PC-9 (cell line): ENCODE measurements around the gene CBLB. TPM values are rescaled to one million over a fixed set of nuclear protein-coding genes. Genes with fewer than 3 reads are reported as not detected.

Experiments used
- BruUV-seq: library from RNA; stranded (reverse); fragments of 400-500 nt; replicated peaks from 2 replicates; lab custom pipeline; 2021; lab: Mats Ljungman, UMichigan
- CTCF ChIA-PET: fragments of 300-600 bp; sonication (Branson Sonifier 250); formaldehyde crosslinking; loops from one replicate; lab custom pipeline; 2022; ENCODE audit warnings: antibody characterized with exemption; lab: Charles Lee
- POLR2A ChIA-PET: fragments of 300-600 bp; sonication (Branson Sonifier 250); formaldehyde crosslinking; loops from one replicate; lab custom pipeline; 2022; ENCODE audit warnings: antibody characterized with exemption; ENCODE audit not compliant: unreplicated experiment; lab: Charles Lee
- DNase-seq, 2 experiments: peaks; one replicate each; pipeline versions ENCODE4 v3.0.0 to v3.0.0-alpha.2; 2015 to 2022; ENCODE audit warnings: mixed read lengths in 1 of 2
- H2AFZ ChIP-seq: fragments of 200-600 bp; sonication (generic); 2 replicates; pipeline ENCODE4 v1.8.1; 2017; ENCODE audit warnings: antibody characterized with exemption
- H3F3A ChIP-seq: fragments of 200-600 bp; sonication (generic); 2 replicates; pipeline ENCODE4 v1.8.1; 2017; ENCODE audit warnings: antibody characterized with exemption, mild to moderate bottlenecking, low read depth; ENCODE audit not compliant: insufficient read depth
- H3K27ac ChIP-seq: fragments of 200-600 bp; sonication (generic); 2 replicates; pipeline ENCODE4 v1.6.1; 2016; ENCODE audit warnings: mixed run types
- H3K27me3 ChIP-seq: fragments of 200-600 bp; sonication (generic); 2 replicates; pipeline ENCODE4 v1.6.1; 2016; ENCODE audit warnings: low read depth, mixed run types; ENCODE audit not compliant: insufficient read depth
- H3K36me3 ChIP-seq: fragments of 200-600 bp; sonication (generic); 2 replicates; pipeline ENCODE4 v1.6.1; 2016; ENCODE audit warnings: low read depth, mixed run types
- H3K4me1 ChIP-seq: fragments of 200-600 bp; sonication (generic); replicated peaks from 2 replicates; pipeline ENCODE4 v1.6.1; 2016; ENCODE audit warnings: mixed run types; ENCODE audit not compliant: insufficient read depth
- H3K4me2 ChIP-seq: fragments of 200-600 bp; sonication (generic); 2 replicates; pipeline ENCODE4 v1.6.1; 2017; ENCODE audit warnings: mixed run types
- H3K4me3 ChIP-seq: fragments of 200-600 bp; sonication (generic); 2 replicates; pipeline ENCODE4 v1.6.1; 2016; ENCODE audit warnings: mixed run types
- H3K79me2 ChIP-seq: fragments of 200-600 bp; sonication (generic); 2 replicates; pipeline ENCODE4 v1.6.1; 2017; ENCODE audit warnings: low read depth, mixed run types
- H3K9me2 ChIP-seq: fragments of 200-600 bp; sonication (generic); 2 replicates; pipeline ENCODE4 v1.8.1; 2017; ENCODE audit warnings: mild to moderate bottlenecking; ENCODE audit not compliant: insufficient read depth
- H3K9me3 ChIP-seq: fragments of 200-600 bp; sonication (generic); 2 replicates; pipeline ENCODE4 v1.8.1; 2016; ENCODE audit warnings: low read depth; ENCODE audit not compliant: insufficient read depth
- H4K20me1 ChIP-seq: fragments of 200-600 bp; sonication (generic); 2 replicates; pipeline ENCODE4 v1.8.1; 2017; ENCODE audit not compliant: insufficient read depth
- EZH2 ChIP-seq: fragments of 200-600 bp; sonication (generic); IDR thresholded peaks from 2 replicates; pipeline ENCODE4 v1.8.0; 2017; ENCODE audit warnings: antibody characterized with exemption, low read depth
- intact Hi-C: fragments of 100-400 bp; cut with micrococcal nuclease; formaldehyde crosslinking; loops from one replicate; pipeline ENCODE4 v1.10.0; 2022; ENCODE audit not compliant: unreplicated experiment
- total RNA-seq: library from RNA; stranded (reverse); gene quantifications from 2 replicates; pipeline ENCODE4 v1.2.3, GENCODE V29; 2021
- TF ChIP-seq, protein P1 (sequence below): fragments of 200-600 bp; sonication (generic); conservative IDR thresholded peaks from 2 replicates; pipeline ENCODE4 v1.6.1; 2017; ENCODE audit warnings: mixed run types, antibody characterized with exemption, mild to moderate bottlenecking, moderate library complexity

Gene CBLB
- total RNA-seq, 1 experiment from 2014 or later, result 44.0 TPM

DNA sequence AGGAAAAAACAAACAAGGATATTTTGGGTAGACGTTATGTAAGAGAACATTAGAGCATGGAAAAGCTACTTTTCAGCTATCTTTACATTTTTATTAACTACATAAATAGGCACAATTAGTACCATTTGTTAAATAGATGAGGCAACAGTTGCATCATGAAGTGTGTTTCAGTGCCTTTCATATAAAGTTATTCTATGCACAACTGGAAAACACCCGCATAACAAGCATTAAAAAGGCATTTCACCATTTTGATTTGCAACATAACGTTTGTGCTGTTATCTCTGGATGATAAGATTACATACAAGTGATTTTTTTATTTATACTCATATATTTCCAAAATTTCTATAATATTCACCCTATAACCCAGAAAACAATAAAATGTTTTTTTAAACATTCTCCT is 69.5 kb downstream of the CBLB start:
- Histone ChIP-seq H3K4me3 (no peak overlapping the region), H3F3A (no peaks in the 10 kb centered on the region), H3K36me3 (no peaks in the 10 kb centered on the region), H3K9me3 (no peaks in the 10 kb centered on the region), H3K27me3 (no peaks in the 10 kb centered on the region), H2AFZ (no peak overlapping the region), H3K27ac (no peak overlapping the region), H4K20me1 (no peaks in the 10 kb centered on the region), H3K9me2 (no peaks in the 10 kb centered on the region), H3K4me2 (no peak overlapping the region), H3K79me2 (no peaks in the 10 kb centered on the region), H3K4me1 (no peaks in the 10 kb centered on the region)
- TF ChIP-seq, protein P1, sequence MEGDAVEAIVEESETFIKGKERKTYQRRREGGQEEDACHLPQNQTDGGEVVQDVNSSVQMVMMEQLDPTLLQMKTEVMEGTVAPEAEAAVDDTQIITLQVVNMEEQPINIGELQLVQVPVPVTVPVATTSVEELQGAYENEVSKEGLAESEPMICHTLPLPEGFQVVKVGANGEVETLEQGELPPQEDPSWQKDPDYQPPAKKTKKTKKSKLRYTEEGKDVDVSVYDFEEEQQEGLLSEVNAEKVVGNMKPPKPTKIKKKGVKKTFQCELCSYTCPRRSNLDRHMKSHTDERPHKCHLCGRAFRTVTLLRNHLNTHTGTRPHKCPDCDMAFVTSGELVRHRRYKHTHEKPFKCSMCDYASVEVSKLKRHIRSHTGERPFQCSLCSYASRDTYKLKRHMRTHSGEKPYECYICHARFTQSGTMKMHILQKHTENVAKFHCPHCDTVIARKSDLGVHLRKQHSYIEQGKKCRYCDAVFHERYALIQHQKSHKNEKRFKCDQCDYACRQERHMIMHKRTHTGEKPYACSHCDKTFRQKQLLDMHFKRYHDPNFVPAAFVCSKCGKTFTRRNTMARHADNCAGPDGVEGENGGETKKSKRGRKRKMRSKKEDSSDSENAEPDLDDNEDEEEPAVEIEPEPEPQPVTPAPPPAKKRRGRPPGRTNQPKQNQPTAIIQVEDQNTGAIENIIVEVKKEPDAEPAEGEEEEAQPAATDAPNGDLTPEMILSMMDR, result no peak
- TF ChIP-seq EZH2, result no peak
- DNase-seq, result no peak
- BruUV-seq, result no TSS peak
- intact Hi-C loops, result no loop called here
- ChIA-PET POLR2A (no interaction called here), CTCF (no interaction called here)

DNA sequence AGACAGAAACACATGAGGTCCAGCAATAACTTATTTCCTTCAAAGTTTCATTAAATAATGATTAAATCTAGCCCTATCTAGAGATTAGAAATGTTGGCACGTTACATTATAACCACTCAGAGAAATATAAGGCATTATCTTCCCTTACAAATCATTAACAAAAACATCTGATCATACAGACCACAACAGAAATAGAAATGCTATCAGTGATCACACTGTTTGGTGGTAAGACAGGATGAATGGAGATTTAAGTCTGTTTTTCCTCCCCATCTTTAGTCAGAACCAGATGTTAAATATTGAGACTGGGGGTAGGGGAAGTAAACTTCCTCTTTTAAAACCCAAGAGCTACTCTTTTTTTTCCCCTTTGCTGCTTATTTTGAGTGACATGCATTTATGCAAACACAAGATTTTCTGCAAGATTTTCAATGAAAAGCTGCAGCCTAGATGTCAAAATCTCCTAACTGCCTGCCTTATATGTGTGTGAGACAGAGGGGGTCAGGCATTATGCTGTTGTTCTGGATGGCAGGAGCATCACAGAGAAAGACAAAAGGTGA is 70.4 kb downstream of the CBLB start:
- POLR2A ChIA-PET, result no interaction called here
- intact Hi-C loops, result no loop called here
- H3K79me2 ChIP-seq, result no peaks in the 10 kb centered on the region

DNA sequence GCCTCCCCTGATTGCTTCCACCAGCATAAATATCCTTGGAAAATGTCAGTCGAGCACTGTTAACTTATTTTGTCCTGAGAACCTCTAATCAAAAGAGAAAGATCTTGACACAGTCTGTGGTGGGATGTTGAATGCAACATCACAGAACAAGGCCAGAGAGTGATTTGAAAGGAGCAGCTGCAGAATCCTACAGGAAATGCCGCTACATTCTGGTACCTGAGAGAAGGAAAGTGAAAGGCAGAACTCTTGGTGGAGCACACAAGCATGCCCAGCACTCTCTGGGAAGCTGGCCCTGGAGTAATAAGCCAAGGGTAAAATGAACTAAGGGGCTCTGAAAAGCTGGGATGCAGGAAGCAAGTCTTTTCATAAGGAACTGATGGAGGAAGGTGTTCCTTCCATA is 75.8 kb downstream of the CBLB start:
- Histone ChIP-seq H3K9me3 (no peaks in the 10 kb centered on the region), H3K27ac (no peak overlapping the region), H3K4me1 (no peaks in the 10 kb centered on the region), H3K36me3 (no peaks in the 10 kb centered on the region), H4K20me1 (no peaks in the 10 kb centered on the region; the same call in 1 of the 2 replicates), H3F3A (no peaks in the 10 kb centered on the region), H2AFZ (no peak overlapping the region), H3K27me3 (no peaks in the 10 kb centered on the region), H3K4me2 (no peak overlapping the region), H3K9me2 (no peaks in the 10 kb centered on the region; the same call in 1 of the 2 replicates), H3K79me2 (no peaks in the 10 kb centered on the region), H3K4me3 (no peak overlapping the region)
- BruUV-seq, result no TSS peak
- ChIA-PET CTCF (no interaction called here), POLR2A (no interaction called here)
- intact Hi-C loops, result no loop called here
- DNase-seq, result no peak
- TF ChIP-seq, protein P1, result no peak
- no peak for TF ChIP-seq EZH2

More for the DNA sequence above, 70.4 kb downstream of the CBLB start:
- CTCF ChIA-PET, result no interaction called here
- TF ChIP-seq EZH2, result no peak
- TF ChIP-seq, protein P1, result no peak
- no peak for DNase-seq
- Histone ChIP-seq H3K4me1 (no peaks in the 10 kb centered on the region), H2AFZ (no peak overlapping the region), H3F3A (no peaks in the 10 kb centered on the region), H3K4me3 (no peak overlapping the region), H3K36me3 (no peaks in the 10 kb centered on the region), H3K9me3 (no peaks in the 10 kb centered on the region), H3K4me2 (no peak overlapping the region), H3K27ac (no peak overlapping the region), H3K27me3 (no peaks in the 10 kb centered on the region), H4K20me1 (no peaks in the 10 kb centered on the region; the same call in 1 of the 2 replicates), H3K9me2 (no peaks in the 10 kb centered on the region)
- BruUV-seq, result no TSS peak
